ENCODE data around the gene SYTL1.
"Not testable (repeated sequence)": the region's sequence is repeated elsewhere in the genome, so short reads cannot be mapped to it uniquely, and the experiment has no call there.

SYTL1 gene

DNA sequence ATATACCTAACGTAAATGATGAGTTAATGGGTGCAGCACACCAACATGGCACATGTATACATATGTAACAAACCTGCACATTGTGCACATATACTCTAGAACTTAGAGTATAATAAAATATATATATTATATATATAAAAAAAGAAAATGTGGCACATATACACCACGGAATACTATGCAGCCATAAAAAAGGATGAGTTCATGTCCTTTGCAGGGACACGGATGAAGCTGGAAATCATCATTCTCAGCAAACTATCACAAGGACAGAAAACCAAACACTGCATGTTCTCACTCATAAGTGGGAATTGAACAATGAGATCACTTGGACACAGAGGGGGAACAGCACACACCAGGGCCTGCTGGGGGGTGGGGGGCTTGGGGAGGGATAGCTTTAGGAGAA lies 43.0 kb downstream of the SYTL1 start:
- DNase-seq (ENCODE audit: low spot score): not testable (repeated sequence)

DNA sequence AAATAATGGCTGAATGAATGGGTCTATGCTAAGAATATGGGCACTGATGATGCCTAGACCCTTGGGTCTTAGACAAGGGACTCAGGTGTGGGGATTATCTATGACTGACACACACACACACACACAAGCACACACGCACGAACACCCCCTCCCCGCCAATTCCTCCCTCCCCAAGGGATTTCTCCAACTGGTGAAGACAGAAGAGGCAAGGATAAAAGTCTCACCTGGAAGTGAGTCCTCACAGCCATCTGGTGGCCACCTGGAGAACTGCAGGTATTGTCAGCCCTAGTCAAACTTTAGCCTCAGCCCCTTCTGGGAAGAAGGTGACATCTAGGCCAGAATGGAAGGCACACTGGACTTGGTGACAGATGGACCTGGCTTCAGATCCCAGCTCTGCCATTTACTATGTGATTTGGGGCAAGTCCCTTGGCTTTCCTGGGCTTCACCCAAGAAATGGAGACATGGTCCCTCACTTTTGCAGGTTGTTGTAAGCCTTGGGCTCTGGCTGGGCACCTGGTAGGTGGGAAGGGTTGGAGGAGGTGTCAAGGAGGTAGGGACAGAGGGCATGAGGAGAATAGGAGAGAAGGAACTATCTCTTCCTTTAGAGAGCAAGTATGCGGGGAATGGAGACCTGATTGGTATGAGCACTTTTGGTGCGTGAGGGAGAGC lies 46.6 kb downstream of the SYTL1 start:
- DNase-seq (ENCODE audit: low spot score): no peak

DNA sequence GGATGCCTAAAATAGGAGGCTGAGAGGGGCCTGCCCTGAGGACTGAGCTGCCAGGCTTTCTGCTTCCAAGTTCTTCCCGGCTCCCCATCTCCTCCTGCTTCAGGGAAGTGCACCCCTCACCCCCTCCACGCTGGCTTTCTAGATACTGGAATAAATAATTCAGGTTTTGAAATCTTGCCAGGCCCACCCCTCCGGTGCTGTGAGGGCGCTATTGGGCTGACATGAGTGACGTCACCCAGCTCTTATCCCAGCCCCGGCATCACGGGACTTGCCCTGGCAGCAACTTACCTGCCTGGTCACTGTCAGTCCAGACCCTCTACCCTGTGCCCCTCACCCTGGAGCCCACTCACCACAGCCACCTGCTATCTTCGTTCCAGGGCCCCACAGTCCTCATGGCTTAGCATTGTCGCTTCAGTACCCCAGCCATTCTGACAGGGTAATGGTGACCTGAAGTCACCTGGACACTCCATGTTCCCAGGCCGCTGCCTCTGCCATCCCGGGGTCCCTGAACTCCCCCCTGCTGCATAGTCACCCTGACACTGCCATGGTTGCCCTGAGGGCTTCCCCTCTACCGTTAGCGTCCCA lies 49.8 kb downstream of the SYTL1 start:
- DNase-seq (ENCODE audit: low spot score): no peak

DNA sequence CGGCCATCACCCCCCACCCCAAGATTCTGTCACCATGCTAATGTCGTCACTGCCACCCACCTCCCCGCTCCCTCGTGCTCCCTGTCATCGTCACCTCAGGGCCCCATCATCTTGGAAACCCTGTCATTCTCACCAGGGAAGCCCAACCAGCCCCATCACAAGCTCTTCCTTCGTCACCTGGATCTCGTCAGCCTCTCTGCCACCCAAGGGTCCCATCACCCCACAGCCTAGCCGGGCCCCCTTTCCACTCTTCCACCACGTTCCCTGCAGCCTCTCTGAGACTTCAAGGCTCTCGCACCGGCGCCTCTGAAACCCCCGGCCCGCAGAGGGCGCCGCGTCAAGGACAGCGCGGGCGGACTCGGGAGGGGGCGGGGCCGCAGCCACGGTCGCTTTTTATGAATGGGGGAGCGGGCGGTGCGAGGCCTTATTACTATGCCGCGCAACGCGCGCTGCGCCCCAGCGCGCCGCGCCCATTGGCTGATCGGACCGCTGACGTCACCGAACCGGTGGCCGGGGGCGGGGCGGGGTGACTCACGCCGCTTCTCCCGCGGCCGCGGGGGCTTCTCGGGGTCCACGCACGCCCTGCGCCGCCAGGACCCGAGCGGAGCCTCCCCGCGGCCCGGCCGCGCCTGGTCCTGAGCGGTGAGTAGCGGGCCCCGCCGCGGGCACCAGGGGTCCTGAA lies 50.4 kb downstream of the SYTL1 start, which contains the start of gene GPR3:
GPR3 (plus strand) TSS at position 527 of the 682 bp plus-strand sequence. CDS start 1,177 bp downstream, outside the sequence.
- peak; percentile 91 for DNase-seq (ENCODE audit: low spot score)

DNA sequence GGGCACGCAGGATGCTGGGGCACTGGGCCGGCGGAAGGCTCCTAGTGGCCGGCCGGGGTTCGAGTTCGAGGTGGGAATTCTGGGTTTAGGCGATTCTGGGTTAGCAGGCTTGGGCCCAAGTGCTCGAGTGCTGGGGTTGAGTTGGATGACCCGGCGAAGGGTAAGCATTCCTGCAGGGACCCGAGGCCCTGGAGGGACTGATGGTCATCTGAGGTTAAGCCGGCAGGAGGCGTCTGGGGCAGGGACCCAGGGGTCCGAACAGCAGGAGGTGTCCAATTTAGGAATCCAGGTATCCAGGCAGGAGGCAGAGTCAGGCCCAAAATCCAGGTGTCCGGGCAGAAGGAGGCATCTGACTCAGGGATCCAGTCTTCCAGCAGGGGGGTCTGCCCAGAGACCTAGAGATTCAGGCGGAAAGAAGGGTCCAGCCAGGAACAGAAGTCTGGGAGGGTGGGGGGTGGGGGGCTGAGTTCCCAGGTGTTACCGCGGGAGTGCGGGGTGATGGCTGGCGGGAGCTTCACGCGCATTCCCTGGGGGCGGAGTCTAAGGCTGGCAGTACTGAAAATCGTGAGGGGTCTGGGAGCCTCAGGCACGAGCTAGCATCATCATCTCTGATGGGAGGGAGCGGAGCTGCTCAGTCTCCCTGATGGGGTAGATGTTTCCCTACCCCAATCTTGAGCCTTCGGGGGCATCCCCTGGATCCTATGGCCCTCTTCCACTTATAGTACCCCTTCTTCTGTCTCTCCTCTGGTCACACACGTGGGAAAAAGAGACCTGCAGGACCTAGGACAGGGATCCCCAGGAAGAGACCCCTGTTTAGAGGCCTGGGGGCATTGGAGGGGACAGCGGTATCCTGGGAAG lies 51.2 kb downstream of the SYTL1 start:
- DNase-seq (ENCODE audit: low spot score): no peak

DNA sequence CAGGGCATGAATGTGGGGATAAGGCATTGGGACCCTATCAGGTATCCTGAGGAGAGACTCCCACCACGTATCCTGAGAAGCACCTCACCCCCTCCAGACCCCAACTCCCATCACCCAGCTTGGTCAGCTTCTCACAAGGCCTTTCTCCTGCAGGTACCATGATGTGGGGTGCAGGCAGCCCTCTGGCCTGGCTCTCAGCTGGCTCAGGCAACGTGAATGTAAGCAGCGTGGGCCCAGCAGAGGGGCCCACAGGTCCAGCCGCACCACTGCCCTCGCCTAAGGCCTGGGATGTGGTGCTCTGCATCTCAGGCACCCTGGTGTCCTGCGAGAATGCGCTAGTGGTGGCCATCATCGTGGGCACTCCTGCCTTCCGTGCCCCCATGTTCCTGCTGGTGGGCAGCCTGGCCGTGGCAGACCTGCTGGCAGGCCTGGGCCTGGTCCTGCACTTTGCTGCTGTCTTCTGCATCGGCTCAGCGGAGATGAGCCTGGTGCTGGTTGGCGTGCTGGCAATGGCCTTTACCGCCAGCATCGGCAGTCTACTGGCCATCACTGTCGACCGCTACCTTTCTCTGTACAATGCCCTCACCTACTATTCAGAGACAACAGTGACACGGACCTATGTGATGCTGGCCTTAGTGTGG lies 51.9 kb downstream of the SYTL1 start:
- DNase-seq (ENCODE audit: low spot score): no peak

DNA sequence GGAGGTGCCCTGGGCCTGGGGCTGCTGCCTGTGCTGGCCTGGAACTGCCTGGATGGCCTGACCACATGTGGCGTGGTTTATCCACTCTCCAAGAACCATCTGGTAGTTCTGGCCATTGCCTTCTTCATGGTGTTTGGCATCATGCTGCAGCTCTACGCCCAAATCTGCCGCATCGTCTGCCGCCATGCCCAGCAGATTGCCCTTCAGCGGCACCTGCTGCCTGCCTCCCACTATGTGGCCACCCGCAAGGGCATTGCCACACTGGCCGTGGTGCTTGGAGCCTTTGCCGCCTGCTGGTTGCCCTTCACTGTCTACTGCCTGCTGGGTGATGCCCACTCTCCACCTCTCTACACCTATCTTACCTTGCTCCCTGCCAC lies 52.4 kb downstream of the SYTL1 start:
- no peak for DNase-seq (ENCODE audit: low spot score)

DNA sequence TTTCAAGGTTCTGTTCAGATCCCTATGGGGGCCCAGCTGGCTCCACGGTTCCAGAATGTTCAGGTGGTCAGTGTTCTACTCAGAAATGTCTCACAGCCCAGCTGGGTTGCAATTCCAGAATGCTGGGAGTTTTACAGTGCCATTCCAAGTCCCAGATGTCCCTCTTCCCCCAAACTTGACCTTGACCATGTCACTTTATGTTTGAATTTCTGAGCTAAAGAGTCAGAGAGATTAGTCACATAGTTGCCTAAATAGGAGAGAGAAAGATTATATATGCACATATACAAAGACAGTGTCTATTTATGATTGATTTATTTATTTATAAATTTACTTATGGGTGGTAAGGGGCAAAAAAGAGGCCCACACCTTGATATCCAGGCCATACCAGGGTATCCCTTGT lies 53.1 kb downstream of the SYTL1 start:
- DNase-seq (ENCODE audit: low spot score): no peak

DNA sequence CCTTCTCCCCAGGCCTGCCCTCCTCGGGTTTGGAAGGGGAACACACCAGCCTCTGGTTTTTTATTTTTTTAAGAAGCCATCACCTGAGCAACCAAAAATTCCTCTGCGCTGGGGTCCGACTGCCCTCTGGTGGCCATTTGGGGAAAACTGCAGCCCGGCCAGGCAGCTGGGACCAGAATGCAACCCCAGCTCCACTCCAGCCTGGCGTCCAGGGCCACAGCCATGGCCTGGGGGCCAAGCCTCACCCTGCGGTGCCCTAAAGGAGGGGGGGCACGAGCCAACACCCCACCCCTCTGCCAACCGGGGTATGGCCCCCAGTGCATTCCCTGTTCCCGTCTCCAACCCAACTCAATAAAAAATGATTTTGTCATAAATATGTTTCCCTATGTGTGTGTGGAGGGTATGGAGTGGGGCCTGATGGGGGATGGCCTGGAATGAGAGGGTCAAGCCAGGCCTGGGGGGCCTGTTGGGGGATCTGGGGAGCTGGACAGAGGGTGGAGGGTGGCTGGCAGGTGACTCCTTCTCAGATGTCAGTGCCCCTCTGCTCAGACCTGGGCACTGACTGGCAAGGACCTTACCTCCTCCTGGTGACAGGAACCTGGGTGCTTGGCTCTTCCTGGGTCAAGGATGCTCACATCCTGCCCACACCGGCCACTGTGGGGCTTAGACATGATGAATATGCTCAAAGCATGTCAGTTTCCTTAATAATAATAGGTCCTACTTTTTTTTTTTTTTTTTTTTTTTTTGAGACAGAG lies 53.8 kb downstream of the SYTL1 start:
- peak; percentile 84 for DNase-seq (ENCODE audit: low spot score)

DNA sequence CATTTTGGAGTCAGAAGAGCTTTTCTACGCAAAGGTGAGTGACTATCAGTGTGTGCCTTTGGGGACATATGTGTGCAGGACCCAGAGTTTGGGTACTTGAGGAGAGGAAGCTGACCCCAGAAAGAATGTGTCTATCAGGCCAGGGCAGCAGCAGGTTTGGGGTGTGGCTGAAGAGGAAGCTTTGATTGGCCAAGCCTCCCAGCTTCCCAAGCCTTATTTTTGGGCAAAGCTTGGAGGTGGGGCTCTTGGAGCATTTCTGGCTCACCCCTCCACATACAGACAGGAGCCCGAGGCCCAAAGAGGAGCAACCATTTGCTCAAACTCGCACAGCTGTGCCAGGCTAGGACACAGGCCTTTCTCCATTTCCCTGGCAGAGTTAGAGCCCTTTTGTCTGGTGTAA lies 55.3 kb downstream of the SYTL1 start:
- DNase-seq (ENCODE audit: low spot score): peak; percentile 52

DNA sequence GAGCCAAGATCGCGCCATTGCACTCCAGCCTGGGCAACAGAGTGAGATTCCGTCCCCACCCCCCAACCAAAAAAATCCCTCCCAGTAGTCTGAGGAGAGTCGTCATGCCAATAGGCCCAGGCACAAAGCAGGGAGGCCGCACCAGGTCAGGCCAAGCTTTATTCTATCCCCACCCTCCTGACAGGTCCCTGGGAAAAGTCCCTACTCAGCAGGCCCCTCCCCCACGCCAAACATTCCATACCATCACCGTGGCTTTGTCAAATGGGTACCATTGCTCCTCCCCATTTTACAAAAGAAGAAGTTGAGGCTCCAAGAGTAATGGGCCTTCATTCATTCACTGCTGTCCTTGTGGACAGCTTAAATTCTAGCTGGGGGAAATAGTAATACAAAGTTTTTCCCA lies 55.9 kb downstream of the SYTL1 start:
- DNase-seq (ENCODE audit: low spot score): no peak

DNA sequence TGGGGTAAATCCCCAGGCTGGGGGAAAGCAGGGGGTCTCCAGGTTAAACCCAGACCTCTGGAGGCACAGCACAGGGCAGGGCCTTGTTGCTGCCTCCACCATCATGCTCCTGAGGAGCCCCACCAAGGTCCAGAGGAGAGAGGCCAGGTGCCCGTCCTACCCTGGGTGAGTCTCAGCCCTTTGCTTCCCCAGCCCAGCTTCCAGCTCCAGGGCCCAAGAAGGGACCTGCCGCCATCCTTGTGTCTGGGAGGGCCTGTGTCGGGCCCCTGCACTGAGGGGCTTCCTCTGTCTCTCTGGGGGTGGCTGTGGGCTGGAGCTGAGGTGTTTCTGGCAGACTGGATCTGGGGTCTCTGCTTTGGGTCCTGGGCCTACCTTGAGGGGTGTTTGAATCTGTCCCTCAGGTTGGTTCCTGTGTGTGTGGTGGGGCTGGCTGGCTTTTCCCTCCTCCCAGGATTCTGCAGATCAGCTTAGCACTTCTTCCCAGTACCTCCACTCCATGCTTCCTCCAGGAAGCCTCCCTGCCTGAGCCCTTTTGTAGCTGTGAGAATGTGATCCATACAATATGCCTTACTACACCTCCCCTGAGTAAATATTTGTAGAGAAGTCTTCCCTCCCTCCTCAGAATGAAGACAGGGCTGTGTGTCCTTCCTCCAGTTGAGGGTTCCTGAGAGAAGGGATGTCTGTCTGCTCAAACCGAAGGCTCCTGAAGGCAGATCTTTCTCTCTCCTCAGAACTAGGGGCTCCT lies 56.8 kb downstream of the SYTL1 start:
- peak; percentile 41 for DNase-seq (ENCODE audit: low spot score)

DNA sequence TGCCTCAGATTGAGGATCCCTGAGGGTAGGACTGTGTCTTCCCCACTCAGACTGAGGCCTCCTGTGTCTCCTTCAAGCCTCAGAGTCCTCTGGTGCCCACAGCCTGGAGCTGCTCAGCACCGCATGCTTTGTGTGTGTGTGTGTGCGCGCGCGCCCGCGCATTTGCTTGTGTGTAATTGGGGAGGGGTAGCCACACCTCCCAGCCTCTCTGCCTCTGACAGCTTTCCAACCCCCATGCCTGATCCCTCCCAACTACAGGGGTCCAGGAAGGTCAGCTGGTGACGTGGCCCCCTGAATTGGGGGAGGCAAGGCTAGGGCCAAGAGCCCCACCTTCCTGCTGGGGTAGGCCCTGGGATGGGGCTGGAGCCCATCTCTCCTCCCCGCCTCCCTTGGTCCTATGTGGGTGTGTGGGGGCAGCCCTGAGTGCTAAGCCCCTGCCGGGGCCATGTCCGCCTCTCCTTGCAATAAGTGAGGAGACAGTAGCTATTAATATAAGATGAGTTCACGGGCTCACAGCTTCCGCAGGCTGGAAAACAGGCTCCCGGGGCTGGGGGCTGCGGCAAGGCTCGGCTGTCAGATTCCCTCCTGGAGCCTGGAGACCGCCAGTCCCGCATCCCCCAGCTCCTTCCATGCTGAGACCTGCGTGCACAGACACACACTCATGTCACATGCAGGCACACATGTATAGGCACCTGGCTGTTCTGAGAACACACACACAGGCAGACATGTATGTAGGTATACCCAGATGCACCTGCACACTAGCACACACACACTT lies 57.6 kb downstream of the SYTL1 start:
- DNase-seq (ENCODE audit: low spot score): peak; percentile 70

DNA sequence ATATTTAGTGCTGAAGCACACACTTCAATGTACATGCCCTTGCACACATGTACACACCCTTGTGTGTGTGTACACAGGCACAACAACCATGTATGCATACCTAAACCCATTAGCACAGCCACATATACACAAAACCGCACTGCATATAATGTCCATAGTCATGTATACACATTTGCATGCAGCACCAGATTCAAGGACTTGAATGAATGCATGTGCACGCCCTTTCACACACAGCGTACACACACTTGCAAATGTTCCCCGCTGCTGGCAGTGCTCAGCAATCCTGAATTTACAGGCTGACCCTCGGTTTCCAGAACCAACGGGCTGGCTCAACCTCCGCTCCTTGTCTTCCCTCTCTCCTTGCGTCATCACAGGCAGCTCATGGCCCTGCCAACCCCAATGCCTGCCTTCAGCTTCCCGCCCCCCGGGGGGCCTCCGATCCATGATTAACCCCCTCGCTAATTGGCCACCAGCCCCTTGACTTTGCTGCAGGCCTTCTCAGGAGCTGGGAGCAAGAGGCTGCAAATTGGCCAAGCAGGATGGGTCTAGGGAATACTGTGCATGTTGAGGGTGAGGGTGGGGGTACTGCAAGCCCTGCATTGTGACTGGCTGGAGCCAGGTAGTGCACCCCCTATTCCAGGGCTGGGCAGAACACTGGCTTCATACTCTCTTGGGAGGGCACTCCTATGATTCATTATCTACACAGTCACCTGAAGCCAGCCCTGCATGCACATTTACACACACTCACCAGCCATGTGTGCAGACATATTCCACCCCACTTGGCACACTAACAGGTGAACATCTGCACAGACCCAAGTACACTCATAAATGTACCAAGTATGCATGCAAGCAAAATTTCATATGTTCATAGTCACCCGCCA lies 58.5 kb downstream of the SYTL1 start:
- no peak for DNase-seq (ENCODE audit: low spot score)

DNA sequence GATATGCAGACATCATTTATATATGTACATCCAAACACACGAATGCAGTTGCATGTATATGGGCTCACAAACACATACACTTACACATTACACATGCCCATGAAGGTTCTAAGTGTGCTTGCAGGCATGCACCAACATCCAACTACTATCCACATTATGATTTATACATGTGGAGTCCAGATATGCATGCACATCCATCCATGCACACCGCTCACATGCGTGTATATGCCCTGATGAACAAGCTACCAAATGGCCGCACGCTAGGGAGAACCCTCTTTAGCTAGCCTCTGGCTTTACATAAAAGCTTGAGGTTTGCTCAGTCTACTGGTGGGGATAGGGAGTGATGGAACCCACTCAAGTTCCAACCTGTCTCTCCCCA lies 59.1 kb downstream of the SYTL1 start:
- no peak for DNase-seq (ENCODE audit: low spot score)

DNA sequence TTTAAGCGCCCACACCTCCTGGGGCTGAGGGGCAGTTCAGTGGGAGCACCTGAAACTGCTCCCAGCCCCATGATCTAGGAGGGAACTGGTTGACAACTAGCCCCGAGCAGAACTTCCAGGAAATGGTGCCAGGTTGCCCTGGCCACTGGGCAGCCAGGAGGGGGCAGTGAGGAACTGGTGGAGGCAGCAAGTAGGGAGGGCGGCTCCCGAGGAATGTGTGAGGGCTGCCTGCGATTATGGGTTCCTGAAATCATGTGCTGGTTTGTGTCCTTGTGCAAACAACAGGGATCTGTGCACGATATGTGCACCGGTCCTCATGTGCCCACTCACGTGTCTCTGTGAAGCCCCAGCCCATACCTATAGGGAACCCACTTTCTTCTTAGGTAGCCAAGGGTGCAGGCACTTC lies 60.5 kb downstream of the SYTL1 start:
- no peak for DNase-seq (ENCODE audit: low spot score)

DNA sequence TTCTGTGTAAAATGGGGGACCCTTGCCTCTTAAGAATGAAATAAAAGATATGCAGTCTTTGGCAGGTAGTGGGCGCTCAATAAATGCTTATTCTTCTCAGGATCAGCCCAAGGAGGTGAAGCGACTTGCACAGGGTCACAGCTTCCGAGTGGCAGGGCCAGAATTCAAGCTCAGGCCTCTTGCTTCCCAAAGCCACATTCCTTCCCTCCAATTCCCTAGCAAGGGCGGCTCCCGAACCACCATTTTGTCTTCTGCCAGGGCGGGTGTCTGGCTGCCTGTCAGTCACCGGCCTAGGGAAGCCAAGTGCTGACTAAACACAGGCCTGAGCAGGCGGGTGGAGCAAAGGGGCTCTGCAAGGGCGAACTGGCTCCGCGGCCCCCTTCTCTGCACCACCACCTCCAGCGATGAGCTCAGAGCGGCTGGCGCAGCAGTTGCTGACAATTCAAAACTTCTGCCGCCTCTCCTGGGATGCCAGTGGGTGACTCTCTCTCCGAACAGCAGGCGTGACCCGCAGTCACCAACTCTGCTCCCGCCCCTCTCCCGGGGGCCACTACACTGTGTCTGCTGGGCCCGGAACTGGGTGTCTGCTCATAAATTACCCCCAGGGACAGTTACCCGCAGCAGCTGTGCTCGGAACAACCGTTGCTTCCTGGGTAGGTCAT lies 61.4 kb downstream of the SYTL1 start:
- DNase-seq (ENCODE audit: low spot score): peak; percentile 88
